GM23338 (cell line): Measurements from ENCODE around the gene PPP2R1B. TPM values are rescaled to one million over a fixed set of nuclear protein-coding genes. Genes with fewer than 3 reads are reported as not detected.

ENCODE experiments used
- ATAC-seq: fragments of 200-7000 bp; cut with Tn5 transposase; 3 replicates; pipeline ENCODE4 v1.9.1; 2020
- DNase-seq: peaks from one replicate; pipeline ENCODE4 v3.0.0-alpha.2; 2015; ENCODE audit warnings: low spot score
- H2AFZ ChIP-seq: fragments of 200-600 bp; sonication (generic); 2 replicates; pipeline ENCODE4 v1.8.0; 2016; ENCODE audit warnings: antibody characterized with exemption, mild to moderate bottlenecking, moderate library complexity
- H3F3A ChIP-seq: fragments of 200-600 bp; sonication (generic); replicated peaks from 2 replicates; pipeline ENCODE4 v1.8.0; 2017; ENCODE audit warnings: antibody characterized with exemption, mixed run types, low read depth
- H3K27ac ChIP-seq: fragments of 200-600 bp; sonication (generic); 2 replicates; pipeline ENCODE4 v1.6.1; 2016; ENCODE audit warnings: low read depth
- H3K27me3 ChIP-seq: fragments of 200-600 bp; sonication (generic); 2 replicates; pipeline ENCODE4 v1.8.0; 2016; ENCODE audit warnings: mild to moderate bottlenecking, mixed run types, moderate library complexity; ENCODE audit not compliant: insufficient read depth
- H3K36me3 ChIP-seq: fragments of 200-600 bp; sonication (generic); 2 replicates; pipeline ENCODE4 v1.8.0; 2016; ENCODE audit warnings: mild to moderate bottlenecking; ENCODE audit not compliant: insufficient read depth
- H3K4me1 ChIP-seq: fragments of 200-600 bp; sonication (generic); 2 replicates; pipeline ENCODE4 v1.8.0; 2016; ENCODE audit warnings: mild to moderate bottlenecking, moderate library complexity; ENCODE audit not compliant: insufficient read depth
- H3K4me2 ChIP-seq: fragments of 200-600 bp; sonication (generic); 2 replicates; pipeline ENCODE4 v1.7.1; 2017; ENCODE audit warnings: mixed run types
- H3K4me3 ChIP-seq: fragments of 200-600 bp; sonication (generic); 2 replicates; pipeline ENCODE4 v1.6.1; 2016; ENCODE audit warnings: mixed run types
- H3K79me2 ChIP-seq: fragments of 200-600 bp; sonication (generic); replicated peaks from 2 replicates; pipeline ENCODE4 v1.8.0; 2017; ENCODE audit warnings: mild to moderate bottlenecking; ENCODE audit not compliant: insufficient read depth
- H3K9me2 ChIP-seq: fragments of 200-600 bp; sonication (generic); 2 replicates; pipeline ENCODE4 v1.8.0; 2017; ENCODE audit not compliant: insufficient read depth
- H4K20me1 ChIP-seq: fragments of 200-600 bp; sonication (generic); replicated peaks from 2 replicates; pipeline ENCODE4 v1.8.0; 2017; ENCODE audit warnings: mild to moderate bottlenecking; ENCODE audit not compliant: insufficient read depth
- H3K27ac Mint-ChIP-seq: 2 replicates; pipeline ENCODE4 v1.8.0; 2020; ENCODE audit warnings: inconsistent platforms, mild to moderate bottlenecking, moderate library complexity, mixed read lengths
- H3K27me3 Mint-ChIP-seq: 3 replicates; pipeline ENCODE4 v1.8.0; 2022; ENCODE audit warnings: low read depth, mild to moderate bottlenecking, moderate library complexity, mixed read lengths, inconsistent platforms; ENCODE audit not compliant: insufficient read depth, poor library complexity
- H3K36me3 Mint-ChIP-seq: 3 replicates; pipeline ENCODE4 v1.8.0; 2021; ENCODE audit warnings: low read depth, mild to moderate bottlenecking, inconsistent platforms, moderate library complexity, mixed read lengths
- H3K4me1 Mint-ChIP-seq: 3 replicates; pipeline ENCODE4 v1.8.0; 2020; ENCODE audit warnings: mild to moderate bottlenecking, inconsistent platforms, mixed read lengths
- H3K4me3 Mint-ChIP-seq: 3 replicates; pipeline ENCODE4 v1.8.0; 2021; ENCODE audit warnings: moderate library complexity, mild to moderate bottlenecking, inconsistent platforms, mixed read lengths
- H3K9me3 Mint-ChIP-seq: 3 replicates; pipeline ENCODE4 v1.8.0; 2020; ENCODE audit warnings: moderate library complexity, mild to moderate bottlenecking, inconsistent platforms, mixed read lengths
- CREB1 ChIP-seq: fragments of 250-450 bp; sonication (Bioruptor Pico); IDR thresholded peaks from 2 replicates; pipeline ENCODE4 v1.5.0; 2020; ENCODE audit warnings: low read depth, mild to moderate bottlenecking, moderate library complexity
- CTCF ChIP-seq, 2 experiments: fragments of 200-600 bp in 1 of 2; sonication (generic) in 1 of 2; conservative IDR thresholded peaks; 2 replicates each; pipeline versions ENCODE4 v1.5.1 to v1.6.1; 2016 to 2017; ENCODE audit warnings: antibody characterized with exemption in 2 of 2, low read depth in 2 of 2, mild to moderate bottlenecking in 2 of 2, moderate library complexity in 1 of 2
- EZH2 ChIP-seq: fragments of 200-600 bp; sonication (generic); IDR thresholded peaks from one replicate; pipeline ENCODE4 v1.8.0; 2017; ENCODE audit warnings: antibody characterized with exemption, mild to moderate bottlenecking, low read depth; ENCODE audit not compliant: unreplicated experiment
- EZH2phosphoT487 ChIP-seq: fragments of 200-600 bp; sonication (generic); IDR thresholded peaks from one replicate; pipeline ENCODE4 v1.8.1; 2018; ENCODE audit warnings: antibody characterized with exemption; ENCODE audit not compliant: unreplicated experiment
- JUNB ChIP-seq: IDR thresholded peaks from one replicate; pipeline ENCODE4 v1.6.1; 2016; ENCODE audit warnings: antibody characterized with exemption; ENCODE audit not compliant: unreplicated experiment
- NANOG ChIP-seq: IDR thresholded peaks from 2 replicates; pipeline ENCODE4 v1.6.1; 2016; ENCODE audit warnings: antibody characterized with exemption, borderline replicate concordance
- POLR2AphosphoS5 ChIP-seq: IDR thresholded peaks from 2 replicates; pipeline ENCODE4 v1.6.1; 2016; ENCODE audit warnings: antibody characterized with exemption, low read depth
- REST ChIP-seq: IDR thresholded peaks from one replicate; pipeline ENCODE4 v1.6.1; 2018; ENCODE audit warnings: antibody characterized with exemption; ENCODE audit not compliant: unreplicated experiment
- STAT1 ChIP-seq: IDR thresholded peaks from one replicate; pipeline ENCODE4 v1.6.1; 2016; ENCODE audit warnings: antibody characterized with exemption; ENCODE audit not compliant: unreplicated experiment
- ZNF114 ChIP-seq: fragments of 250-450 bp; sonication (Bioruptor Pico); IDR thresholded peaks from 2 replicates; pipeline ENCODE4 v1.5.0; 2020; ENCODE audit warnings: mild to moderate bottlenecking, moderate library complexity
- ZNF331 ChIP-seq: fragments of 250-450 bp; sonication (Bioruptor Pico); IDR thresholded peaks from 2 replicates; pipeline ENCODE4 v1.5.0; 2020; ENCODE audit warnings: low read depth, mild to moderate bottlenecking, moderate library complexity
- ZNF462 ChIP-seq: fragments of 250-450 bp; sonication (Bioruptor Pico); IDR thresholded peaks from 2 replicates; pipeline ENCODE4 v1.5.0; 2020; ENCODE audit warnings: mild to moderate bottlenecking, moderate library complexity
- polyA plus RNA-seq: library from polyadenylated mRNA; unstranded; fragments of >200 nt; fragmentation: Nextera tagmentation; extraction: Ambion mirVana; gene quantifications from 2 replicates; pipeline ENCODE4 v1.2.1, GENCODE V29; 2016
- total RNA-seq: library from RNA; depleted of rRNA; stranded (reverse); fragments of >200 nt; shearing (Covaris generic); gene quantifications from 2 replicates; pipeline ENCODE4 v1.2.3, GENCODE V29; 2014
- TF ChIP-seq, protein P1 (sequence below): IDR thresholded peaks from 2 replicates; pipeline ENCODE4 v1.6.1; 2016; ENCODE audit warnings: antibody characterized with exemption

Gene PPP2R1B
- total and polyA plus RNA-seq, 2 experiments from 2014 or later = 18.5 to 82.0 TPM

DNA sequence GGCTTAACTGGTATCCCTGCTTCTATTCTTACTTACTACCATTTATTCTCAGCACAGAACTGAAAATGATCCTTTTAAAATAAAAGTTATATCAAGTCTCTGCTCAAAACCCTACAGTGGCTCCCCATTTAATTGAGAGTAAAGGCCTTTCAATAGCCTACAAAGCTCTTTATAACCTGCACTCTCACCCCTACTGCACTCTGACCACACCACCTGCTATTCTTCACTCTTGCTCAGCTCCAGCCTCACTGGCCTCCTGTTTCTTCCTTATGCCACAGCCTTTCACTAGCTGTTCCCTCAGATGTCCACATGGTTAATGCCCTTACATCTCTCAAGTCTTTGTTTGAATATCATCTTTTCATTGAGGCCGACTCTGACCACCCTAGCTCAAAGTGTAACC is 40.9 kb upstream of the PPP2R1B start:
- H3K4me3 ChIP-seq = no peak overlapping the region
- no peak for ATAC-seq
- H3K4me1 Mint-ChIP-seq = peaks cover 6% of the 10 kb centered on the region

More for the DNA sequence above, 40.9 kb upstream of the PPP2R1B start:
- no peak overlapping the region for H3K27ac ChIP-seq
- no peaks in the 10 kb centered on the region for H3K9me2 ChIP-seq
- no peaks in the 10 kb centered on the region for H3K27me3 ChIP-seq
- no peak overlapping the region for H3K4me2 ChIP-seq
- no peaks in the 10 kb centered on the region for H3K9me3 Mint-ChIP-seq
- TF ChIP-seq NANOG (no peak), ZNF462 (CRISPR knock-in tag) (no peak), REST (no peak), CREB1 (no peak), JUNB (no peak), ZNF331 (CRISPR knock-in tag) (no peak), EZH2 (no peak), CTCF (conservative IDR thresholded peaks at IDR 0.05; ENCODE audit: low read depth in 2 of 2) (no peak), POLR2AphosphoS5 (no peak), STAT1 (no peak), EZH2phosphoT487 (no peak), ZNF114 (no peak)
- TF ChIP-seq, protein P1, sequence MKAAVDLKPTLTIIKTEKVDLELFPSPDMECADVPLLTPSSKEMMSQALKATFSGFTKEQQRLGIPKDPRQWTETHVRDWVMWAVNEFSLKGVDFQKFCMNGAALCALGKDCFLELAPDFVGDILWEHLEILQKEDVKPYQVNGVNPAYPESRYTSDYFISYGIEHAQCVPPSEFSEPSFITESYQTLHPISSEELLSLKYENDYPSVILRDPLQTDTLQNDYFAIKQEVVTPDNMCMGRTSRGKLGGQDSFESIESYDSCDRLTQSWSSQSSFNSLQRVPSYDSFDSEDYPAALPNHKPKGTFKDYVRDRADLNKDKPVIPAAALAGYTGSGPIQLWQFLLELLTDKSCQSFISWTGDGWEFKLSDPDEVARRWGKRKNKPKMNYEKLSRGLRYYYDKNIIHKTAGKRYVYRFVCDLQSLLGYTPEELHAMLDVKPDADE = no peak
- H3K36me3 Mint-ChIP-seq = no peaks in the 10 kb centered on the region; the same call in 1 of the 3 replicates
- no peak for DNase-seq
- no peaks in the 10 kb centered on the region for H3K36me3 ChIP-seq
- H3K79me2 ChIP-seq = no peaks in the 10 kb centered on the region
- H3K4me3 Mint-ChIP-seq = no peak overlapping the region
- H3F3A ChIP-seq = no peaks in the 10 kb centered on the region
- no peak overlapping the region for H2AFZ ChIP-seq
- H4K20me1 ChIP-seq = no peaks in the 10 kb centered on the region
- H3K27me3 Mint-ChIP-seq = peaks cover 4% of the 10 kb centered on the region
- no peak overlapping the region for H3K27ac Mint-ChIP-seq
- H3K4me1 ChIP-seq = peaks cover 6% of the 10 kb centered on the region; the same call in 1 of the 2 replicates
